GM12878 (cell line): ENCODE results near the gene PLCG1. TPM values are rescaled to one million over a fixed set of nuclear protein-coding genes. Genes with fewer than 3 reads are reported as not detected.
A peak's percentile ranks its signal among the peaks of the same experiment; 100 is the strongest.

Source experiments
- CBX3 ChIP-seq: fragments of 200-600 bp; sonication (generic); IDR thresholded peaks from 2 replicates; pipeline ENCODE4 v1.6.1; 2016; ENCODE audit warnings: low read depth, borderline replicate concordance
- EED ChIP-seq: sonication (generic); IDR thresholded peaks from 2 replicates; pipeline ENCODE4 v1.6.1; 2016; ENCODE audit warnings: antibody characterized with exemption, low read depth
- GABPA ChIP-seq: IDR thresholded peaks from 2 replicates; pipeline ENCODE4 v1.6.1; 2014; ENCODE audit warnings: antibody characterized with exemption, low read depth, mild to moderate bottlenecking, inconsistent platforms
- KAT2A ChIP-seq: conservative IDR thresholded peaks from 2 replicates; pipeline ENCODE4 v1.6.1; 2011; ENCODE audit warnings: low read depth, low read length; ENCODE audit not compliant: control insufficient read depth
- MYC ChIP-seq: IDR thresholded peaks from 2 replicates; pipeline ENCODE4 v1.6.1; 2011; ENCODE audit warnings: mild to moderate bottlenecking, low read length, moderate library complexity, inconsistent platforms; ENCODE audit not compliant: insufficient read depth, insufficient replicate concordance, insufficient read length, severe bottlenecking
- NR2F1 ChIP-seq: fragments of 450-650 bp; conservative IDR thresholded peaks from 2 replicates; pipeline ENCODE4 v1.6.1; 2017; ENCODE audit warnings: mild to moderate bottlenecking
- PAX5 ChIP-seq: IDR thresholded peaks from 2 replicates; pipeline ENCODE4 v1.6.1; 2011; ENCODE audit warnings: low read depth, low read length, borderline replicate concordance
- RFX5 ChIP-seq: IDR thresholded peaks from 2 replicates; pipeline ENCODE4 v1.6.1; 2011; ENCODE audit warnings: low read depth, low read length, improper control_type of control experiment
- SPI1 ChIP-seq: IDR thresholded peaks from 2 replicates; pipeline ENCODE4 v1.6.1; 2011; ENCODE audit warnings: low read depth, mild to moderate bottlenecking, low read length, moderate library complexity, borderline replicate concordance; ENCODE audit not compliant: insufficient read depth
- ZNF274 ChIP-seq: IDR thresholded peaks from one replicate; pipeline ENCODE4 v1.8.0; 2011; ENCODE audit not compliant: insufficient read length, insufficient read depth
- polyA plus RNA-seq, 11 experiments: library from polyadenylated mRNA; depleted of rRNA in 4 of 11; unstranded in 6 of 11; stranded (reverse) in 5 of 11; fragments of >200 nt; fragmentation: Nextera tagmentation in 4 of 11; fragmentation: Illumina TruSeq in 1 of 11; extraction: Ambion mirVana in 4 of 11; extraction: Trizol in 1 of 11; gene quantifications; 1 replicate in 1 of 11; 2 replicates in 10 of 11; pipeline versions ENCODE4 v1.2.1 to v1.2.3, GENCODE V29; 2011 to 2016; ENCODE audit warnings: inconsistent platforms in 2 of 11, missing spikeins in 2 of 11, low read depth in 1 of 11
- total RNA-seq, 4 experiments: library from RNA; depleted of rRNA in 3 of 4; stranded (reverse); fragments of >200 nt in 3 of 4; fragmentation: Illumina TruSeq in 1 of 4; extraction: Trizol in 1 of 4; gene quantifications; 2 replicates each; pipeline versions ENCODE4 v1.2.1 to v1.2.3, GENCODE V29; 2013 to 2021
- TF ChIP-seq, protein P1 (sequence below): fragments of 450-650 bp; IDR thresholded peaks from 2 replicates; pipeline ENCODE4 v1.6.1; 2017; ENCODE audit warnings: low read depth, mild to moderate bottlenecking, moderate library complexity
- TF ChIP-seq, protein P2 (sequence below): IDR thresholded peaks from 2 replicates; pipeline ENCODE4 v1.6.1; 2012; ENCODE audit warnings: improper control_type of control experiment, low read depth, low read length; ENCODE audit not compliant: insufficient replicate concordance
- TF ChIP-seq, protein P3 (sequence below): fragments of 450-650 bp; formaldehyde crosslinking; IDR thresholded peaks from 2 replicates; pipeline ENCODE4 v1.4.0; 2020; ENCODE audit warnings: mild to moderate bottlenecking, moderate library complexity
- TF ChIP-seq, protein P4 (sequence below): IDR thresholded peaks from 2 replicates; pipeline ENCODE4 v1.6.1; 2012; ENCODE audit warnings: mild to moderate bottlenecking, low read depth, low read length

Gene PLCG1
- total and polyA plus RNA-seq, 10 of the 15 experiments (the other 5 are each of a cell fraction or from before 2014, with no cell fraction given): 2.6 to 114 (median 45.3) TPM

DNA sequence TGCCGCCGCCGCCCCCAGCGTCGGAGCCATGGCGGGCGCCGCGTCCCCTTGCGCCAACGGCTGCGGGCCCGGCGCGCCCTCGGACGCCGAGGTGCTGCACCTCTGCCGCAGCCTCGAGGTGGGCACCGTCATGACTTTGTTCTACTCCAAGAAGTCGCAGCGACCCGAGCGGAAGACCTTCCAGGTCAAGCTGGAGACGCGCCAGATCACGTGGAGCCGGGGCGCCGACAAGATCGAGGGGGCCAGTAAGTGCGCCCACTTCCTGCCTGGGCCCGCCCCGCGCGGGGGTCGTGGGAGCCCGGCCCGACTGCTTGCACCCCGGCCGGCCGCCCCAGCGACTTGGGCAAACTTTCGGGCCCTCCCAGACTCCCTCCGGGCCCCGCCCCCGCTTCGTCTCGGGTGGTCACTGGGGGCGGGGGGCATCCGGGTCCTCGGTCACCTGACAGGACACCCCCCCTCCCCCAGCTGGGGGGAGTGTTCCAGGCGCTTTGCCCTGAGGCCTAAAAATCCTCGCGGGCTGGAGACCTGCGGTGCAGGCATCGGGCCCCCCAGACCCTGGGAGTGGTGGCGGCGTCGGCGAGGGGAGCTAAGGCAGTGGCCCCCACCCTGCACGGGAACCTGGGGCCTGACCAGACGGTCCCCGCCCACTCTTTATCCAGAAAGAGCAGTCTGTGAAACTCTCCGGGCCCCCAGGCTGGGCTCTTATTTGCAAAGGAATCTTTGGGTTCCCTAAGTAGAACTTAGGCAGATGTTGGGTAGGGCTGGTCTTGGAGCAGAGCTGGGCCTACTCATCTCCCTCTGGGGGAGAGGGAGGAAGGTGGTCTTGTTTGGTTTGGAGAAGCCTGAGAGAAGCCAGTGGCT lies 501 bp downstream of the PLCG1 start (continued):
- TF ChIP-seq, protein P1, sequence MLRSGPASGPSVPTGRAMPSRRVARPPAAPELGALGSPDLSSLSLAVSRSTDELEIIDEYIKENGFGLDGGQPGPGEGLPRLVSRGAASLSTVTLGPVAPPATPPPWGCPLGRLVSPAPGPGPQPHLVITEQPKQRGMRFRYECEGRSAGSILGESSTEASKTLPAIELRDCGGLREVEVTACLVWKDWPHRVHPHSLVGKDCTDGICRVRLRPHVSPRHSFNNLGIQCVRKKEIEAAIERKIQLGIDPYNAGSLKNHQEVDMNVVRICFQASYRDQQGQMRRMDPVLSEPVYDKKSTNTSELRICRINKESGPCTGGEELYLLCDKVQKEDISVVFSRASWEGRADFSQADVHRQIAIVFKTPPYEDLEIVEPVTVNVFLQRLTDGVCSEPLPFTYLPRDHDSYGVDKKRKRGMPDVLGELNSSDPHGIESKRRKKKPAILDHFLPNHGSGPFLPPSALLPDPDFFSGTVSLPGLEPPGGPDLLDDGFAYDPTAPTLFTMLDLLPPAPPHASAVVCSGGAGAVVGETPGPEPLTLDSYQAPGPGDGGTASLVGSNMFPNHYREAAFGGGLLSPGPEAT: no peak; the same call in 1 of the 2 replicates
- TF ChIP-seq PAX5: 0 out of 2 replicates have a peak, but pooled peaks have one; percentile 27
- TF ChIP-seq, protein P2, sequence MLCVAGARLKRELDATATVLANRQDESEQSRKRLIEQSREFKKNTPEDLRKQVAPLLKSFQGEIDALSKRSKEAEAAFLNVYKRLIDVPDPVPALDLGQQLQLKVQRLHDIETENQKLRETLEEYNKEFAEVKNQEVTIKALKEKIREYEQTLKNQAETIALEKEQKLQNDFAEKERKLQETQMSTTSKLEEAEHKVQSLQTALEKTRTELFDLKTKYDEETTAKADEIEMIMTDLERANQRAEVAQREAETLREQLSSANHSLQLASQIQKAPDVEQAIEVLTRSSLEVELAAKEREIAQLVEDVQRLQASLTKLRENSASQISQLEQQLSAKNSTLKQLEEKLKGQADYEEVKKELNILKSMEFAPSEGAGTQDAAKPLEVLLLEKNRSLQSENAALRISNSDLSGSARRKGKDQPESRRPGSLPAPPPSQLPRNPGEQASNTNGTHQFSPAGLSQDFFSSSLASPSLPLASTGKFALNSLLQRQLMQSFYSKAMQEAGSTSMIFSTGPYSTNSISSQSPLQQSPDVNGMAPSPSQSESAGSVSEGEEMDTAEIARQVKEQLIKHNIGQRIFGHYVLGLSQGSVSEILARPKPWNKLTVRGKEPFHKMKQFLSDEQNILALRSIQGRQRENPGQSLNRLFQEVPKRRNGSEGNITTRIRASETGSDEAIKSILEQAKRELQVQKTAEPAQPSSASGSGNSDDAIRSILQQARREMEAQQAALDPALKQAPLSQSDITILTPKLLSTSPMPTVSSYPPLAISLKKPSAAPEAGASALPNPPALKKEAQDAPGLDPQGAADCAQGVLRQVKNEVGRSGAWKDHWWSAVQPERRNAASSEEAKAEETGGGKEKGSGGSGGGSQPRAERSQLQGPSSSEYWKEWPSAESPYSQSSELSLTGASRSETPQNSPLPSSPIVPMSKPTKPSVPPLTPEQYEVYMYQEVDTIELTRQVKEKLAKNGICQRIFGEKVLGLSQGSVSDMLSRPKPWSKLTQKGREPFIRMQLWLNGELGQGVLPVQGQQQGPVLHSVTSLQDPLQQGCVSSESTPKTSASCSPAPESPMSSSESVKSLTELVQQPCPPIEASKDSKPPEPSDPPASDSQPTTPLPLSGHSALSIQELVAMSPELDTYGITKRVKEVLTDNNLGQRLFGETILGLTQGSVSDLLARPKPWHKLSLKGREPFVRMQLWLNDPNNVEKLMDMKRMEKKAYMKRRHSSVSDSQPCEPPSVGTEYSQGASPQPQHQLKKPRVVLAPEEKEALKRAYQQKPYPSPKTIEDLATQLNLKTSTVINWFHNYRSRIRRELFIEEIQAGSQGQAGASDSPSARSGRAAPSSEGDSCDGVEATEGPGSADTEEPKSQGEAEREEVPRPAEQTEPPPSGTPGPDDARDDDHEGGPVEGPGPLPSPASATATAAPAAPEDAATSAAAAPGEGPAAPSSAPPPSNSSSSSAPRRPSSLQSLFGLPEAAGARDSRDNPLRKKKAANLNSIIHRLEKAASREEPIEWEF: no peak
- TF ChIP-seq NR2F1: peak; percentile 73
- TF ChIP-seq SPI1: no peak
- no peak for TF ChIP-seq KAT2A
- TF ChIP-seq MYC: no peak
- no peak for TF ChIP-seq ZNF274
- TF ChIP-seq, protein P3, sequence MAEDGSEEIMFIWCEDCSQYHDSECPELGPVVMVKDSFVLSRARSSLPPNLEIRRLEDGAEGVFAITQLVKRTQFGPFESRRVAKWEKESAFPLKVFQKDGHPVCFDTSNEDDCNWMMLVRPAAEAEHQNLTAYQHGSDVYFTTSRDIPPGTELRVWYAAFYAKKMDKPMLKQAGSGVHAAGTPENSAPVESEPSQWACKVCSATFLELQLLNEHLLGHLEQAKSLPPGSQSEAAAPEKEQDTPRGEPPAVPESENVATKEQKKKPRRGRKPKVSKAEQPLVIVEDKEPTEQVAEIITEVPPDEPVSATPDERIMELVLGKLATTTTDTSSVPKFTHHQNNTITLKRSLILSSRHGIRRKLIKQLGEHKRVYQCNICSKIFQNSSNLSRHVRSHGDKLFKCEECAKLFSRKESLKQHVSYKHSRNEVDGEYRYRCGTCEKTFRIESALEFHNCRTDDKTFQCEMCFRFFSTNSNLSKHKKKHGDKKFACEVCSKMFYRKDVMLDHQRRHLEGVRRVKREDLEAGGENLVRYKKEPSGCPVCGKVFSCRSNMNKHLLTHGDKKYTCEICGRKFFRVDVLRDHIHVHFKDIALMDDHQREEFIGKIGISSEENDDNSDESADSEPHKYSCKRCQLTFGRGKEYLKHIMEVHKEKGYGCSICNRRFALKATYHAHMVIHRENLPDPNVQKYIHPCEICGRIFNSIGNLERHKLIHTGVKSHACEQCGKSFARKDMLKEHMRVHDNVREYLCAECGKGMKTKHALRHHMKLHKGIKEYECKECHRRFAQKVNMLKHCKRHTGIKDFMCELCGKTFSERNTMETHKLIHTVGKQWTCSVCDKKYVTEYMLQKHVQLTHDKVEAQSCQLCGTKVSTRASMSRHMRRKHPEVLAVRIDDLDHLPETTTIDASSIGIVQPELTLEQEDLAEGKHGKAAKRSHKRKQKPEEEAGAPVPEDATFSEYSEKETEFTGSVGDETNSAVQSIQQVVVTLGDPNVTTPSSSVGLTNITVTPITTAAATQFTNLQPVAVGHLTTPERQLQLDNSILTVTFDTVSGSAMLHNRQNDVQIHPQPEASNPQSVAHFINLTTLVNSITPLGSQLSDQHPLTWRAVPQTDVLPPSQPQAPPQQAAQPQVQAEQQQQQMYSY (CRISPR knock-in tag): no peak
- no peak for TF ChIP-seq CBX3
- 0 out of 2 replicates have a peak, but pooled peaks have one; percentile 33 for TF ChIP-seq GABPA
- TF ChIP-seq, protein P4, sequence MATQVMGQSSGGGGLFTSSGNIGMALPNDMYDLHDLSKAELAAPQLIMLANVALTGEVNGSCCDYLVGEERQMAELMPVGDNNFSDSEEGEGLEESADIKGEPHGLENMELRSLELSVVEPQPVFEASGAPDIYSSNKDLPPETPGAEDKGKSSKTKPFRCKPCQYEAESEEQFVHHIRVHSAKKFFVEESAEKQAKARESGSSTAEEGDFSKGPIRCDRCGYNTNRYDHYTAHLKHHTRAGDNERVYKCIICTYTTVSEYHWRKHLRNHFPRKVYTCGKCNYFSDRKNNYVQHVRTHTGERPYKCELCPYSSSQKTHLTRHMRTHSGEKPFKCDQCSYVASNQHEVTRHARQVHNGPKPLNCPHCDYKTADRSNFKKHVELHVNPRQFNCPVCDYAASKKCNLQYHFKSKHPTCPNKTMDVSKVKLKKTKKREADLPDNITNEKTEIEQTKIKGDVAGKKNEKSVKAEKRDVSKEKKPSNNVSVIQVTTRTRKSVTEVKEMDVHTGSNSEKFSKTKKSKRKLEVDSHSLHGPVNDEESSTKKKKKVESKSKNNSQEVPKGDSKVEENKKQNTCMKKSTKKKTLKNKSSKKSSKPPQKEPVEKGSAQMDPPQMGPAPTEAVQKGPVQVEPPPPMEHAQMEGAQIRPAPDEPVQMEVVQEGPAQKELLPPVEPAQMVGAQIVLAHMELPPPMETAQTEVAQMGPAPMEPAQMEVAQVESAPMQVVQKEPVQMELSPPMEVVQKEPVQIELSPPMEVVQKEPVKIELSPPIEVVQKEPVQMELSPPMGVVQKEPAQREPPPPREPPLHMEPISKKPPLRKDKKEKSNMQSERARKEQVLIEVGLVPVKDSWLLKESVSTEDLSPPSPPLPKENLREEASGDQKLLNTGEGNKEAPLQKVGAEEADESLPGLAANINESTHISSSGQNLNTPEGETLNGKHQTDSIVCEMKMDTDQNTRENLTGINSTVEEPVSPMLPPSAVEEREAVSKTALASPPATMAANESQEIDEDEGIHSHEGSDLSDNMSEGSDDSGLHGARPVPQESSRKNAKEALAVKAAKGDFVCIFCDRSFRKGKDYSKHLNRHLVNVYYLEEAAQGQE: no peak
- no peak for TF ChIP-seq RFX5
- TF ChIP-seq EED: no peak
